ENCODE data around the gene TNFRSF6B.
A peak's percentile ranks its signal among the peaks of the same experiment; 100 is the strongest.
"Not testable (repeated sequence)": the region's sequence is repeated elsewhere in the genome, so short reads cannot be mapped to it uniquely, and the experiment has no call there.

The TNFRSF6B gene

GRCh38 chr20:63712191-63712590 lies 15.7 kb downstream of the TNFRSF6B start:
- no peak for DNase-seq

- DNase-seq: no peak
Measured at GRCh38 chr20:63714858-63715257, 18.4 kb downstream of the TNFRSF6B start.

- DNase-seq: no peak
Measured at GRCh38 chr20:63718996-63719395, 22.5 kb downstream of the TNFRSF6B start.

- not testable (repeated sequence) for DNase-seq
Measured at GRCh38 chr20:63722967-63723622, 26.6 kb downstream of the TNFRSF6B start.

GRCh38 chr20:63730189-63730733 lies 33.8 kb downstream of the TNFRSF6B start:
- DNase-seq: not testable (repeated sequence)

GRCh38 chr20:63731410-63731809 lies 35.0 kb downstream of the TNFRSF6B start:
- no peak for DNase-seq

- no peak for DNase-seq
Measured at GRCh38 chr20:63732118-63733095, 36.0 kb downstream of the TNFRSF6B start.

- no peak for DNase-seq
Measured at GRCh38 chr20:63733117-63733516, 36.7 kb downstream of the TNFRSF6B start.

- no peak for DNase-seq
Measured at GRCh38 chr20:63733579-63734081, 37.2 kb downstream of the TNFRSF6B start.

GRCh38 chr20:63734111-63734945 lies 37.9 kb downstream of the TNFRSF6B start:
- no peak for DNase-seq

- no peak for DNase-seq
Measured at GRCh38 chr20:63734946-63735858, 38.8 kb downstream of the TNFRSF6B start.

- no peak for DNase-seq
Measured at GRCh38 chr20:63735859-63736718, 39.6 kb downstream of the TNFRSF6B start, which contains the start of gene LIME1. Gene LIME1 (plus strand): TSS chr20:63736664. CDS start chr20:63737550, 886 bp downstream.

- no peak for DNase-seq
Measured at GRCh38 chr20:63736893-63737694, 40.6 kb downstream of the TNFRSF6B start.

GRCh38 chr20:63737695-63737944 lies 41.2 kb downstream of the TNFRSF6B start:
- no peak for DNase-seq

GRCh38 chr20:63737945-63738686 lies 41.7 kb downstream of the TNFRSF6B start:
- DNase-seq: no peak

GRCh38 chr20:63738687-63739129 lies 42.3 kb downstream of the TNFRSF6B start:
- no peak for DNase-seq

GRCh38 chr20:63739130-63740069 lies 42.9 kb downstream of the TNFRSF6B start, which contains the start of gene SLC2A4RG:
Gene SLC2A4RG (plus strand): TSS chr20:63739776. CDS start chr20:63739913, 137 bp downstream.
- peak; percentile 20 to 72 for DNase-seq

Measured in NCI-H524 (cell line).